NCI-H2227 (cell line): ENCODE results near the gene ARID1A.
"Not testable (repeated sequence)": the region's sequence is repeated elsewhere in the genome, so short reads cannot be mapped to it uniquely, and the experiment has no call there.

Experiments
- DNase-seq: peaks from one replicate; lab custom pipeline; 2025; ENCODE audit not compliant: unreplicated experiment; lab: John Stamatoyannopoulos, UW

Gene ARID1A

DNA sequence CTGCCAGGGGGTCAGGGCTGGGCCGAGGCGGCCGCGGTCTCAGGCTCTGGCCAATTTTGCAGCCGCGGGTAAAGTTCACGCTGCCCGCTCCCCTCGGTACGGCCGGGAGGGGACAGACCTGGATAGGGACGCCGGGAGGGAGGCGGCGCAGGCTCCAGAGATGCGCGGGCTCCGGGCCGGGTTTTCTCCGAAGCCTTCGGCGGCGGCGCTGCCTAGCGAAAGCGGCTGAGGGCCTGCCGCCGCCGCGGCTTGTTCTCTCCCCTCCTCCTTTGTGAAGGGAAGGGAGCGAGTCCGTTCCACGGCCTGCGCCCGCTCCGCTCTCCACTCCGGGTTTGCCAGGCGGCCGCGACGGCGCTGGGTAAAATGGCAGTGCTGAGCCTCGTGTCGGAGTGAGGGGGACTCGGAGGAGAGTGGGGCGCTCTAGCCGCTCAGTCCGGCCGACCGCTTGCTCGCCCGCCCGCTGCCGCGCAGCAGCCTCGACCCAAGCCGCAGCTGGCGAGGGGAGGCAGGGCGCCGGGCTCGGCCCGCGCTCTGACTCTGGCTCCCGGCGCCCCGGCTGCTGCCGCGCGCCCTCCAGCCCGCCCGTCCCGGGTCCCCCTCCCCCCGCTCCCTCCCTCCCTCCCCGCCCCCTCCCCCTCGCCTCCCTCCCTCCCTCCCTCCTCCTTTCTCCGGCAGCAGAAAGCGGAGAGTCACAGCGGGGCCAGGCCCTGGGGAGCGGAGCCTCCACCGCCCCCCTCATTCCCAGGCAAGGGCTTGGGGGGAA is at the start of gene ARID1A:
ARID1A (plus strand) TSS at position 660 of the 763 bp plus-strand sequence. CDS start 389 bp downstream, outside the sequence.
- peak; percentile 97 for DNase-seq

DNA sequence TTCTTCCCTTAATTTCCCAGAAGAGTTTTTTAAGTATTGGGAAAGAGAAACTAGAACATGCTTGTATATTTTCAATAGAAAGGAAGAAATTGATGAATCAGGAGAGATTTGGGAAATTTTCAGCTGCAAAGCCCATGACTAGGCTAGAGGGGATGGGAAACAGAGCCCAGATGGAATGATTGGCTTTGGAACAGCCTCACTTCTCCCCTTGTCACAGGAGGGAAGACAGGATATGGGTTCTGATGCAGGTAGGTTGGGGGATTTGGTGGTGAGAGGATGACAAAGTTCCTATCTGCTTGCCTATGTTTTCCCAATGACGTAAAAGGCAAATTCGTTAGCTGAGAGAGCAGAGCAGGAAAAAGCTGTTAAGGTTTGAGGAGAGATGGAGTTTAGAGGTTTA is 31.0 kb upstream of the ARID1A start:
- no peak for DNase-seq

DNA sequence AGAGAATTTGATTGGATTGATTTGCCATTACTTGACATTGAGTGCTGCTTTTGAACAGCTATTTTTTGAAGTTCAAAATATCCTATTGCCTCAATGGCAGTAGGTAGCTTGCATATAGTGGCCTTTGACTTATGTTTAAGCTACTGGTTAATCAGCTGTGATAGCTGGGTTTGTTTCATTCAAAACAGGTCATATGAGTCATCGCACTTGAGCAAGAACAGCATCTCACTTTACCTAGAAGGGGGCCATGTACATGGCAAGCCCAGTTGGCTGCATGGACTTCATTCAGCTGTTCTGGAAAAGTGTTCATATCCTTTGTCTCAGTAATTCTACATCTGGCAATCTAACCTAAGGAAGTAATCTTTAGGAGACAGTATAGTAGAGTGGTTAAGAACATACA is 29.0 kb upstream of the ARID1A start:
- DNase-seq: no peak

DNA sequence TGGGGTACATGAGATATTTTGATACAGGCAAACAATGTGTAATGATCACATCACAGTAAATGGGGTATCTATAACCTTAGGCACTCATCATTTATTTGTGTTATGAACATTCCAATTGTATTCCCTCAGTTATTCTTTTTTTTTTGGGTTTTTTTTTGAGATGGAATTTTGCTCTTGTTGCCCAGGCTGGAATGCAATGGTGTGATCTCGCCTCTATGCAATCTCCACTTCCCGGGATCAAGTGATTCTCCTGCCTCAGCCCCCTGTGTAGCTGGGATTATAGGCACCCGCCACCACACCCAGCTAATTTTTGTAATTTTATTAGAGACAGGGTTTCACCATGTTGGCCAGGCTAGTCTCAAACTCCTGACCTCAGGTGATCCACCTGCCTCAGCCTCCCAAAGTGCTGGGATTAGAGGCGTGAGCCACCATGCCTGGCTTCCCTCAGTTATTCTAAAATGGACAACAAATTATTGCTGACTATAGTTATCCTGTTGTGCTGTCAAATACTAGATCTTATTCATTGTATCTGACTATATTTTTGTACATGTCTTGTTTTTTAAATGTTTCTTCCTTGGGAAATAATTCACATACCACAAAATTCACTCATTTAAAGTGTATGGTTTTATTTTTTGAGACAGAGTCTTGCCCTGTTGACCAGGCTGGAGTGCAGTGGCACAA is 27.6 kb upstream of the ARID1A start:
- not testable (repeated sequence) for DNase-seq

DNA sequence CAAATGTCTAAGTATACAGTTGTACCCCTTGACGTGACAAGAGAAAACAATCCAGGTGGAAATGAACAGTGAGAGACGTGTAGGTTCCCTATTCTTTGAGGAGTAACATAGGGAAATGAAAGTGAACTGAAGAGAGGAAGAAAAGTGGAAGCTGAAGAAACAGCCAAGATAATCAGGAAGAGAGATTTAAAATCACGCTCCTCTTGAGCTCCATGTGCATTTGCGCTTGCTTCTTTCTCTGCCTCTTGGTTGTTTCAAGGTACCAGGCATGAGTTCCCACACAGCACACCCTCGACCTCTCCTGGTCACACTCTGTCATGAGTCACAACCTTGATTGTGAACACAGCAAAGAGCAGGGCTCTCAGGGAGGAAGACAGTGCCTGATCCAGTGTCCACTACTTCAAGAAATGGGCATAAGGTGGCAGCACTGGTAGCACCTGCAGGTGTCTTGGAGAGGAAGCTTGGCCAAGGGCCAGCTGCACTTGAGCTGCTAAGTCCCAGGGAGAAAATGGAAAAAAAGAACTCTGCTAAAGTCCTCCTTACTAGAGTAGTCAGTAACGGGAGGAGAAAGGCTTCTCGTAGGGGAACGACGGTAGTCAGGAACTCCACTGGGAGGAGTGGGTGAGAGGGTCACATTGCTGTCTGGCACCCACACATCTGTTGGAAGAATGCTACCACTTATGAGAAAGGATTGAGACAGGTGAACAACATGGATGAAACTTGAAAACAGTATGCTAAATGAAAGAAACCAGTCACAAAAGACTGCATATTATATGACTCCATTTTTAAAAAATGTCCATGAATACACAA is 18.3 kb upstream of the ARID1A start:
- DNase-seq: peak; percentile 83

DNA sequence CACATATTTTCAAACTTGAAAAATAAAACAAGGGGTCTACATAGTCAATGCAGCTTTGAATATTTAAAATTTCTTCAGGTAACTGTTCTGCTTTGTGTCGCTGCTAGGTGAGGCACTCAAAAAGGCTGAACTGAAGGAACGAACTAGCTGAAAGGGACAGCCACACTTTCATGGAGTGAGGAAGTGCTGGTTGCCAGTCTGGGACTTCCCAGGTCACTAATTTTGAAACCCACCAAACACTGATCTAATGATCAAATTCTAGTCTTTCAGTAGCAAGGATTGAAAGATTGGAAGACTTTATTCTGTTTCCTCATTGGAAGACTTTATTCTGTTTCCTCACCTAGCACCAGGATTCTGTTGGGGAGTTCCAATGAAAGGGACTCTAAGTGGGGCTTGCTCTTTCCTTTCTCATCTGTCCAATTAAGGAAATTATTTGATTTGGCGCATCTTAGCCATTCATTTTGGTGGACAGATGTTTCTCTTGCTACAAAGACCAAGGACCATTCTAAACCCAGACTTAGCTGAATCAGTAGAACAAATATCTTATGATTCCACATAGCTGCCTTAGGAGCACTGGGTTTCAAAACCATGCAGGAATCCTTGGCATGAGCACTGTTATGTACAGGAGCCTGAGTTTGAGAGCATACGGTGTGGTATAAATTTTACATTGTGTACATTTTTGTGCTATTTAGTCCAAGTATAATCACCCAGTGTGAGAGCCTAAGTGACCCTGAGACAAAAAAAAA is 10.9 kb upstream of the ARID1A start:
- no peak for DNase-seq

DNA sequence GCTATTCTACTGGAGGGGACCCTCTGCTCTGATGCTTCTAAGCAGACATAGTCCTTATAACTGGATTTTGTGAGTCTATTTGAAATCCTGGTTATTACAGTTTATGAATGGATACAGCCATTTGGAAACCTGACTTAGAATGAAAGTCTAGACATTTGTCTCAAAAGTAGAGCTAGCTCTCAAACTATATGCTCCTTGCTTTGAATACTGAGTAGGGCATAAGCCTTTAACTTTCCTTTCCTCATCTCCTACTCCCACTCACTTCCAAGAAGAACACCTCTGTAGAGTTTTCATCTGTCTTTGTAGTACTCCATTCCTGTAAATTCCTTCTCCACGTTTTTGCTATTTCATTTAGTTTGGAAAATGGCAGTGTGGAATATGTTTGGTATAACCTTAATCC is 9.0 kb upstream of the ARID1A start:
- DNase-seq: peak; percentile 19

DNA sequence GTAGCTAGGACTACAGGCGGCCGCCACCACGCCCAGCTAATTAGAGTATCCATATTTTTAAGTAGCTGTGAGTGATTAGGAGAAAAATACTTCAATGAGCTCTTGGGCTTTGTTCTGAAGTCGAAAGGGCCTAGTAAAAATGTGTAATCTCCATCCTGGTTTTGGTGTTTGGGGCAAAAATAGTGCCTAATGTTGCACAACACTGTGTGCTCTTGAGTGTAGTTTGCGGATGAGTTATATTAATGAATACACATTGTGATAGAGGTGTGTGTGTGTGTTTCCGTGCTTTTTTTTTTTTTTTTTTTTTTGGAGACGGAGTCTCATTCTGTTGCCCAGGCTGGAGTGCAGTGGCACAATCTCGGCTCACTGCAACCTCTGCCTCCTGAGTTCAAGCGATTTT is 6.3 kb upstream of the ARID1A start:
- DNase-seq: no peak

DNA sequence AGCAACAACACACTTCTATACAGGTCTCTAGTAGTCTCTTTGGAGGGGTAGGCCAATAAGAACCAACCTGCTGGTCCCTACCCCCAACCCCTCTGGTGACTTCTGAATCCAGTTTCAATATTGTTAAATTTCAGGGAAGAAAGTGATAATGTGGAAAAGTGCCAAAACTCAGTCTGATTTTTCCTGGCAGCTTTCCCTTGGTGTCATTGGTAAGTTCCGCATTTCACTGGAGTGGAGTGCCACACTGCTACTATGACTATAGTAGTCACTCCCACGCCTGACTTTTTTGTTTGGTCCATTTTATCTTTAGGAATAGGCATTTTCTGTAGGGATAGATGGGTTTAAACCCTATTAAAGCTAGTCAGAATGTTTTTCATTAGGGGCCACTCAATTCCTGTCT is 5.7 kb upstream of the ARID1A start:
- DNase-seq: no peak

DNA sequence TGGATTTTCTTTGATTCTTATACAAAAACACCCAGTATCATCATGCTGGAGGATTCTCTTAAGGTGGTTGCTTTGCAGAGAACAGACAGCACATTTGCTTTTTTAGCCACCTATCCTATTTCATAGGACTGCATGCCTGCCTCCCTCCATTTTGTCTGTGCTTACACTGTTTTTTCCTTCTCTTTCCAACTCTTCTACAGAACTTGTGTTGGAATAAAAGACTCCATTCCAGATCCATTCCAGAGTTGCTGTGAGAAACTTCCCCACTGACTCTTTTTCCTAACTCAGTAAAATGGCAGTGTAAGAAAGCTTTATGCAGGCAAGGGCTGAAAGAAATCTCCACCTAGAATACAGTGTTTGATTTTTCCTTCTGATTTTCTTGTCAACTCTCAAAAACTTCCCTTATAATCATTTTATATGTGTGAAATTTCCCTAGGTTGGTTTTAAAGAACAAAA is 5.2 kb upstream of the ARID1A start:
- peak; percentile 51 for DNase-seq

DNA sequence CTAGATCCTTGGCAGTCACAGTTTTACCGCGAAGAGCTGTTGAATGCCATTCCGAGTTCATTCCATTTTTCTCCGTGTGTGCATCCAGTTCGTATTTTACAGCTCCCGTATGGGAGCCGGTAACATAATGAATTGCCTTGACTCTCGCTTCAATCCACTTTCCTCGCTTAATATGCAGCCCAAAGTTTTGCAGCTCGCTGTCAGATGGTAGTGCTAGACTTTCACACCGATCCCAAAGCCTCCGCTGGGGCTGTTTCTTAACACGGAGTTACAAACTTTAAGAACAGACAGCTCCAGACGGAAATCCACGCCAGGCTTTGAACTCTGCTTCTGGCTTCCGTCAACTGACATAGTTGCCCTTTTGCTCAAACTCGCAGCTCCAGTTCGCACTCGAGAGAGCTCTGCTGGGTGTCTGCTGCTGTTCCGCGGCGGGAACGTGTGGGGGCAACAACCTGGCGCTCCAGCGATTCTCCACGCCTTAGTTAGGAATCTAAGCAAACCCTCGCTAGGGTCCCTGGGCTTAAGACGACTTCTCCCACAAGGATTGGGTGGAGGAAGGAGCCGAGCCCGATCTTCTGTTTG is 3.5 kb upstream of the ARID1A start:
- peak; percentile 96 for DNase-seq

DNA sequence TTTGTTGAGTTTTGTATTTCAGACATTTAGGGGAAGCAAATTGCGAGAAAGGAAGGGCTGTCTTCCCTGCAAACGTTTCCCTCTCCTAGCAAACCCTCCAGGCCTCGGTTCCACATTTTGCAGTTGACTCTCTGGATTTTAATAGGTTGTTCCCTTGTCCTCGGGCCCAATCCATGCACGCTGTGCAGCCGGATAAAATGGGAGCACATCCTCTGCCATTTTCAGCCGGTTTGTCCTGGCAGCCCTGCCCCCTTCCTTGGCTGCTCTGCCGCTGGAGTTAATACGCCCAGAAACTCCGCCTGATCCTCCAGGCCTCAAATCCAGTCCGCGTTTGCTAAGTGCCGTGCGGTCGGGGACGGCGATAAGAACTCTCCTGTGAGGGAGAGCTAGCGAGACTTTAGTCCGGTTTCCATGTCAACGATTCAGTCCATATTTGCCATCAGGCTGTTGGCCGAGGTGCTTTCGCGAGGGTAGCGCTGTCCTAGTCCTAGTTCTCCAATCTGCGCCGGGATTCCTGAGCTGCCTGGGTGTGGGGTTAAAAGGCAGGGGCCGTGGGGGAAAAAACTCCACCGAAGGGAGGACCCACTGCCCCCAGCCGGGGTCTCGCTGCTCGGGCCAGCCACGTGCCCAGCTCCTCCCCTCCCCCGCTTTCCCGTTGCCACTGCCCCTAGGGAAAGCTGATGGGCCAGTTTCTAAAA is 2.9 kb upstream of the ARID1A start:
- peak; percentile 98 for DNase-seq

DNA sequence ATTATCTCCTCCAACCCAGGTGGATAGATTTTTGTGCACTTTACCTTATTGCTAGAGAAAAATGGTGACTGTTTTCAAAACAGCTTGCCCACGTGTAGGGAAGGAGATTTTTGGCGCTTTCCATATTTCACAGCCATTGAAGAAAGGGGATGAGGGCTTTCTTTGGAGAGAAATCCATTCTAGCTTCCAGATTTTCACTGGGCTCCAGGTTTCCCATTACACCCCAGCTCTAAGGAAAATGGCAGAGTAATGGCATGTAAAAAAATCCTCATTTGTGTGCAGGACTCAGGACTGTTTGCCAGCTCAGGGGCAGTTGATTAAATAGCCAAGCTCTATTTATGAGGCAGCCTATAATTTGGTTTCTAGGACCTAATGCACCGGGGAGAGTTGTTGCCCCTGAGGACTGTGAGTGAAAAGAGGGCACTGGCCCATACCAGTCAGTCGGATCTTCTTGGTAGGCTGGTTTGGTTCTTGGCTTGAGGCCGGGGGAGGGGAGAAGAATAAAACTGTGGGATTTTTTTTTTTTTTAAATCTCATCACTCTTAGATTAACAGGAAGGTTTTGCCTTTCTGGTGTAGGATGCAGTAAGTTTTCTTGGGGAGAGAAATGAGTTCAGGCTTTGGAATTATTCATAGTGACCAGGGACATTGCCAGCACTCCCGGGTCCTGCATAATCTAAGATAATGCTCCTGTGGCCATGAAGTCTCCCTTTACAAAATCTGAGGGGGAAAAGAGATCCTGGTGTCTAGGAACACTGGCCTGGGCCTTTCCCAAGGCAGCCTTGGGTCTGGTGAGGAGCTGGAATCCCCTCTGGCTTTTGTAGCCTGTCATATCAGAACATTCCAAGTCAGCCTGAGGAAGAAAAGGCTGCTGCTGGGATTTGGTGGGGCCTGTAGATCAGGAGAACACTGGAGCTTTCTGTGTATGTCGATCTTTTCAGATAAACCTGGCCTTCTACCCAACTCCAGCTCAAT is 1.9 kb upstream of the ARID1A start:
- DNase-seq: peak; percentile 35

DNA sequence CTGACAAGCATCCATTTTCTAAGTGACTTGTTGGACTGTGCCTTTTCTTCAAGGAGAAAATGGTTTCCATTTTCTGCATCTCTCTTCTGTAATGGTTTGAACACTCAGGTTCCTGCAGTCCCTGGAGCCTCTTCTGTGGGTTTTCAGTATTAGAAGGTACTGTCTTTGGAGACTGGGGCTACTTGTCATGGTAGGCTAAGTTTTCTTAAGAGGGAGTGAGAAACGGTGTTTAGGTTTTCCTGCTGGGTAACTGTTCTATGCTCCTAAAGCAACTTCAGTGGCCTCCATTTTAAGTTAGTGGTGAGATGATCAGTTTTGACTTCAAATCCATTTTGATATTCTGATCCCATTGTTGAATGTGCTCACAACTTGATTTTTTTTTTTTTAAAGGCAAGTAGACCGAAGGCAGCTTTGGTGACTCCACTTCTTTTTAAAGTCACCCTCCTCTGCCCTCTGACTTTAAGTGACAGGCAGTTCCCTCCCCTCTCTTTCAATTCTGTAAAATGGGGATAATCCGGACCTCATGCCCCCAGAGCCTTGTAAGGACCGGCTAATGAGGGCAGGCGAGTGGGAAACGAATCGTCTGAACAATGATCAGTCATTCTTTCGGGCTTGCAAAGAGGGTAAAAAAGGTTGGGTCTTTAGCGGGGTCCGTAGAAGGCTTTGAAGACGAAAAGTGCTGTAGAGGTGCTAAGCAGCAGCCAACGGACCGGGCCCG is 1.0 kb upstream of the ARID1A start:
- DNase-seq: peak; percentile 27

DNA sequence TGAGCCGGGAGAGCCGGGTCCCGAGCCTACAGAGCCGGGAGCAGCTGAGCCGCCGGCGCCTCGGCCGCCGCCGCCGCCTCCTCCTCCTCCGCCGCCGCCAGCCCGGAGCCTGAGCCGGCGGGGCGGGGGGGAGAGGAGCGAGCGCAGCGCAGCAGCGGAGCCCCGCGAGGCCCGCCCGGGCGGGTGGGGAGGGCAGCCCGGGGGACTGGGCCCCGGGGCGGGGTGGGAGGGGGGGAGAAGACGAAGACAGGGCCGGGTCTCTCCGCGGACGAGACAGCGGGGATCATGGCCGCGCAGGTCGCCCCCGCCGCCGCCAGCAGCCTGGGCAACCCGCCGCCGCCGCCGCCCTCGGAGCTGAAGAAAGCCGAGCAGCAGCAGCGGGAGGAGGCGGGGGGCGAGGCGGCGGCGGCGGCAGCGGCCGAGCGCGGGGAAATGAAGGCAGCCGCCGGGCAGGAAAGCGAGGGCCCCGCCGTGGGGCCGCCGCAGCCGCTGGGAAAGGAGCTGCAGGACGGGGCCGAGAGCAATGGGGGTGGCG is 371 bp downstream of the ARID1A start:
- no peak for DNase-seq

DNA sequence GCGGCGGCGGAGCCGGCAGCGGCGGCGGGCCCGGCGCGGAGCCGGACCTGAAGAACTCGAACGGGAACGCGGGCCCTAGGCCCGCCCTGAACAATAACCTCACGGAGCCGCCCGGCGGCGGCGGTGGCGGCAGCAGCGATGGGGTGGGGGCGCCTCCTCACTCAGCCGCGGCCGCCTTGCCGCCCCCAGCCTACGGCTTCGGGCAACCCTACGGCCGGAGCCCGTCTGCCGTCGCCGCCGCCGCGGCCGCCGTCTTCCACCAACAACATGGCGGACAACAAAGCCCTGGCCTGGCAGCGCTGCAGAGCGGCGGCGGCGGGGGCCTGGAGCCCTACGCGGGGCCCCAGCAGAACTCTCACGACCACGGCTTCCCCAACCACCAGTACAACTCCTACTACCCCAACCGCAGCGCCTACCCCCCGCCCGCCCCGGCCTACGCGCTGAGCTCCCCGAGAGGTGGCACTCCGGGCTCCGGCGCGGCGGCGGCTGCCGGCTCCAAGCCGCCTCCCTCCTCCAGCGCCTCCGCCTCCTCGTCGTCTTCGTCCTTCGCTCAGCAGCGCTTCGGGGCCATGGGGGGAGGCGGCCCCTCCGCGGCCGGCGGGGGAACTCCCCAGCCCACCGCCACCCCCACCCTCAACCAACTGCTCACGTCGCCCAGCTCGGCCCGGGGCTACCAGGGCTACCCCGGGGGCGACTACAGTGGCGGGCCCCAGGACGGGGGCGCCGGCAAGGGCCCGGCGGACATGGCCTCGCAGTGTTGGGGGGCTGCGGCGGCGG is 1.0 kb downstream of the ARID1A start:
- peak; percentile 41 for DNase-seq

DNA sequence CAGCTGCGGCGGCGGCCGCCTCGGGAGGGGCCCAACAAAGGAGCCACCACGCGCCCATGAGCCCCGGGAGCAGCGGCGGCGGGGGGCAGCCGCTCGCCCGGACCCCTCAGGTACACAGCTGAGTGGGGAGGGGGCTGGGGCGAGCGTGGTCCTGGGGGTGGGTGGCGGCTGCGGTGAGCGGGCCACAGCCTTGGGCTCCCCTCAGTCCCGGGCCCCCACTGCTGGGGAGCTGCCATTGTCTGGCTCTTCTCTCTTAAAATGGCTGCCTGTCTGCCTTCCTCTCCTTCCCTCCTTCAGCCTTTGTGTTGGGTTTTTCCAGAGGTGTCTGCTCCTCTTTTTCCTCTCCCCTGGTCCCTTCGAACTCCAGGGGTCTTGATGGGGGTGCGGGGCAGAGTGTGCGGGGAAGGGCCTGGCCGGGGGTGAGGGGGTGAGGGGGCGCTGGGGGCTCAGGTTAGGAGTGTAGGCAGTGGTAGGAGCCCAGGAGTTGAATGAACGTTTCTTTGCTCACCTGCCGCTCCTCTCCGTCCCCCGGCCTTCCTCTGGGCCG is 1.7 kb downstream of the ARID1A start:
- DNase-seq: peak; percentile 15
